ENCODE data around the gene CHRNA1. TPM values are rescaled to one million over a fixed set of nuclear protein-coding genes. Genes with fewer than 3 reads are reported as not detected.

Gene CHRNA1
- total RNA-seq, 1 donor from 2014 or later, result 0.24 TPM

DNA sequence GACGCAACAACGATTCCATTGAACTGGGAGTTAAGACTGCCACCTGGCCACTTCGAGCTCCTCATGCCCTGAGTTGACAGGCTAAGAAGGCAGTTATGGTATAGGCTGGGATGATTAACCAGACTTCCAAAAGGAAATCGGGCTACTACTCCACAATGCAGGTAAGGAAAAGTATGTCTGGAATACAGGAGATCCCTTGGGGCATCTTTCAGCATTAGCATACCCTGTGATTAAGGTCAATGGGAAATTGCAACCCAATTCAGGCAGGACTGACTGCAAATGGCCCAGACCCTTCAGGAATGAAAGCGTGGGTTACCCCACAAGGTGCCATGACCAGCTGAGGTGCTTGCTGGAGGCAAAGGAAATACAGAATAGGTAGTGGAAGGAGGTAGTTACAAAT is 19.1 kb downstream of the CHRNA1 start:
- H3K27me3 Mint-ChIP-seq (ENCODE audit: unreplicated experiment), result peaks cover 7% of the 10 kb centered on the region
- peaks cover 2% of the 10 kb centered on the region for H3K4me1 Mint-ChIP-seq (ENCODE audit: unreplicated experiment)
- no peak overlapping the region for H3K27ac Mint-ChIP-seq (ENCODE audit: unreplicated experiment)
- DNase-seq (ENCODE audit: extremely low spot score, unreplicated experiment), result no peak
- no peak overlapping the region for H3K4me3 Mint-ChIP-seq (ENCODE audit: unreplicated experiment)
- no peaks in the 10 kb centered on the region for H3K36me3 Mint-ChIP-seq (ENCODE audit: unreplicated experiment)
- no peaks in the 10 kb centered on the region for H3K9me3 Mint-ChIP-seq (ENCODE audit: unreplicated experiment)
- no peak for TF ChIP-seq CTCF (IDR thresholded peaks at IDR 0.05)

DNA sequence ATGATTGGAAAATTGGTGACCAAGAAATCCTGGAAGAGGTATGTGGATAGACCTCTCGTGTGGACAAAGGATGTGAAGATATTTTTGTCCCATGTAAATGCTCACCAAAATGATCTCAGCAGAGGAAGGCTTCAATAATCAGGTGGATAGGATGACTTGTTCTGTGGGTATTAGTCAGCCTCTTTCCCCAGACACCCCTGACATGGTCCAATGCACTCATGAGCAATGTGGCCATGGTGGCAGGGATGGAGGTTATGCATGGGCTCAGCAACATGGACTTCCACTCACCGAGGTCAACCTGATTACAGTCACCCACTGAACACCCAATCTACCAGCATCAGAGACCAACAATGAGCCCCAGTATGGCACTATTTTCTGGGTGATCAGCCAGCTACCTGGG is 20.2 kb downstream of the CHRNA1 start:
- no peak for DNase-seq (ENCODE audit: extremely low spot score, unreplicated experiment)
- Mint-ChIP-seq H3K9me3 (ENCODE audit: unreplicated experiment) (no peaks in the 10 kb centered on the region), H3K27me3 (ENCODE audit: unreplicated experiment) (peaks cover 6% of the 10 kb centered on the region), H3K27ac (ENCODE audit: unreplicated experiment) (no peak overlapping the region), H3K4me3 (ENCODE audit: unreplicated experiment) (no peak overlapping the region), H3K4me1 (ENCODE audit: unreplicated experiment) (peaks cover 2% of the 10 kb centered on the region), H3K36me3 (ENCODE audit: unreplicated experiment) (no peaks in the 10 kb centered on the region)
- TF ChIP-seq CTCF (IDR thresholded peaks at IDR 0.05), result no peak

DNA sequence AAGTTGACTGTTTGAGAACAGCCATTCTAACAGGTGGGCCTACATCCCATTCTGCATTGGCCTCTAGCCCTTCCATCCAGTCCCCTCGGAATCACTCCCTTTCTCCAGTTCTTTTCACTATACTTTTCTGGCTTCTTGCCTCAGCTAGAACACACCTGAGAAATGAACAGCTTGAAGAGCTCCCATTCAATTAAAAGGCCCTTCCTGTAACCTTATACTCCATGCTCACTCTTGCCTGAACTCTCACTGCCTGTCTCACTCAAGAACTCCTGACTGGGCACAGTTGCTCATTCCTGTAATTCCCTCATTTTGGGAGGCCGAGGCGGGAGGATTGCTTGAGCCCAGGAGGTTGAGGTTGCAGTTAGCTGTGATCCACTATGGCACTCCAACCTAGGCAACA is 23.6 kb downstream of the CHRNA1 start:
- H3K9me3 Mint-ChIP-seq (ENCODE audit: unreplicated experiment), result no peaks in the 10 kb centered on the region
- no peaks in the 10 kb centered on the region for H3K36me3 Mint-ChIP-seq (ENCODE audit: unreplicated experiment)
- peaks cover 28% of the 10 kb centered on the region for H3K27me3 Mint-ChIP-seq (ENCODE audit: unreplicated experiment)
- no peaks in the 10 kb centered on the region for H3K4me1 Mint-ChIP-seq (ENCODE audit: unreplicated experiment)
- no peak for DNase-seq (ENCODE audit: extremely low spot score, unreplicated experiment)
- TF ChIP-seq CTCF (IDR thresholded peaks at IDR 0.05), result no peak
- no peak overlapping the region for H3K27ac Mint-ChIP-seq (ENCODE audit: unreplicated experiment)
- H3K4me3 Mint-ChIP-seq (ENCODE audit: unreplicated experiment), result no peak overlapping the region

GRCh38 chr2:174738841-174739240 is 25.4 kb downstream of the CHRNA1 start:
- no peak overlapping the region for H3K27ac Mint-ChIP-seq (ENCODE audit: unreplicated experiment)
- H3K4me1 Mint-ChIP-seq (ENCODE audit: unreplicated experiment), result no peaks in the 10 kb centered on the region
- DNase-seq (ENCODE audit: extremely low spot score, unreplicated experiment), result no peak
- peaks cover 37% of the 10 kb centered on the region for H3K27me3 Mint-ChIP-seq (ENCODE audit: unreplicated experiment)
- H3K4me3 Mint-ChIP-seq (ENCODE audit: unreplicated experiment), result no peak overlapping the region
- no peak for TF ChIP-seq CTCF (IDR thresholded peaks at IDR 0.05)
- H3K9me3 Mint-ChIP-seq (ENCODE audit: unreplicated experiment), result no peaks in the 10 kb centered on the region
- no peaks in the 10 kb centered on the region for H3K36me3 Mint-ChIP-seq (ENCODE audit: unreplicated experiment)

DNA sequence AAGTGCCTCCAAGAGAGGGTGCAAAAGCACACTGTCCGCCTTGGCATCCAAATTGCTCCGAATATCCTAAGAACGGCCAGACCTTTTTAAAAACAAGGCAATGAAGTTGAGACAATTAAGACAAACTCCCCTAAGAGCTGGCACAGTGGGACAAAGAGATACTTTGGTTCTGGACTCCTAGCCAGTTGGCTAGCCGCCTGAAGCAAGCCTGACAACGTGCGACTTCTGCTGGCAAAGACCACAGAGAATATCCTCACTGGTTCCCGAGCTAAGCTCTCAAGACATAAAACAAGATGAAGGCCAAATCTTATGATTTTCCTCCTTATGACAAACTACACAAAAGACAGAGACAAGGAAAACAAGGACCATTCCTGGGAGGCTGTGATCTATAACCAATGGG is 32.7 kb downstream of the CHRNA1 start:
- DNase-seq (ENCODE audit: extremely low spot score, unreplicated experiment), result no peak
- Mint-ChIP-seq H3K4me3 (ENCODE audit: unreplicated experiment) (no peak overlapping the region), H3K27ac (ENCODE audit: unreplicated experiment) (no peak overlapping the region), H3K4me1 (ENCODE audit: unreplicated experiment) (no peaks in the 10 kb centered on the region), H3K9me3 (ENCODE audit: unreplicated experiment) (no peaks in the 10 kb centered on the region), H3K36me3 (ENCODE audit: unreplicated experiment) (no peaks in the 10 kb centered on the region), H3K27me3 (ENCODE audit: unreplicated experiment) (peaks cover 53% of the 10 kb centered on the region)
- no peak for TF ChIP-seq CTCF (IDR thresholded peaks at IDR 0.05)

Measured in osteocyte (in vitro differentiated cells).